HG03575 (cell line): Measurements from ENCODE around the gene PSMD5.

Experiments used
- ATAC-seq: cut with Tn5 transposase; IDR thresholded peaks from one replicate; pipeline ENCODE4 v1.9.1; 2021; ENCODE audit not compliant: unreplicated experiment, insufficient number of reproducible peaks, low FRiP score; ENCODE audit errors: extremely low read depth

The PSMD5 gene

GRCh38 chr9:120842685-120843485 lies at the start of gene PSMD5:
PSMD5 (minus strand) TSS chr9:120842922; CDS start chr9:120842909, 13 bp downstream.
- peak; percentile 93 for ATAC-seq

GRCh38 chr9:120891884-120892747 lies 49.4 kb upstream of the PSMD5 start:
- peak; percentile 17 for ATAC-seq

GRCh38 chr9:120891245-120891883 lies 48.6 kb upstream of the PSMD5 start:
- ATAC-seq, result no peak

GRCh38 chr9:120890320-120891244 lies 47.9 kb upstream of the PSMD5 start:
- no peak for ATAC-seq

DNA sequence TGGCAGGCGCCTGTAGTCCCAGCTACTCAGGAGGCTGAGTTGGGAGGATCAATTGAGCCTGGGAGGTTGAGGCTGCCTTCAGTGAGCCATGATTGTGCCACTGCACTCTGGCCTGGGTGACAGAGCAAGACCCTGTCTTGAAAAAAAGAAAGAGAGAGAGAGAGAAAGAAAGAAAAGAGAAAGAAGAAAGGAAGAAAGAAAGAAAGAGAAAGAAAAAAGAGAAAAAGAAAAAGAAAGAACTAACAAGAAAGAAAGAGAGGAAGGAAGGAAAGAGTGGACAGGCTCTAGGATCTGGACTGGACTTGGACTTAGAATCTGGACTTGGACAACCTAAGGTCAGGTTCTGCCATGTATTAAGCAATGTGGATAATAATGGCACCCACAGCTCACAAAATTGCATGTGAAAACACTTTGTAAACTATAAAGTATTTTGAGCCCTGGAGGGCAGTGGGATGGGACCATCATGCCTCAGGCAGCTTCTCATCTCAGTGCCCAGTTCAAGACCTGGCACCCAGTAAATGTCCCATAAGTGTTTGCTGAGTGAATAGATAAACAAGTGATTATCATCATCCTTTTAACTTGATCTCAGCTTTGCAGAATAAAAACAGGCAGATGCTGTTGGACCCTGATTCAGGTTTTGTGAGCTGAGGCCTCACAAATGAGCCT lies 47.0 kb upstream of the PSMD5 start:
- ATAC-seq, result no peak

DNA sequence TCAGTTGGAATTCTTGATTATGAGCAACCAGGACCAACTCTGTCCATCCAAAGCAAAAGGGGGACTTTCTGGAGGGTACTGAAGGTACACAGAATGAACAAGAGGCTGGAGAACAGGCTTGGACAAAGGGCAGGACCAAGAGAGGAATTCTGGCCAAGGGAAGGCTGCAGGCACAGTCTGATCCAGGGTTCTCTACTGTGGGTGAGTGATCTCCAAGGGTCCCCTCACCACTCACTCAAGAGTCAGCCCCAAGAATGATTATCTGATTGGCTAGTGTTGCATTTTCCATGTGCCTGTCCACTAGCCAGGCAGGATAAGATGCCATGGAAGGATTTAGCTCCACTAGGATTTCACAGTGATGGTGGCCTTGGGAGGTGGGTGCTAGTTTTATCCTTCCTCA lies 45.9 kb upstream of the PSMD5 start:
- ATAC-seq, result no peak

GRCh38 chr9:120886490-120886967 lies 43.8 kb upstream of the PSMD5 start:
- no peak for ATAC-seq

GRCh38 chr9:120885958-120886357 lies 43.2 kb upstream of the PSMD5 start:
- no peak for ATAC-seq

GRCh38 chr9:120885457-120885856 lies 42.7 kb upstream of the PSMD5 start:
- no peak for ATAC-seq

- no peak for ATAC-seq
These were observed 40.9 kb upstream of the PSMD5 start for GRCh38 chr9:120883608-120883996.

DNA sequence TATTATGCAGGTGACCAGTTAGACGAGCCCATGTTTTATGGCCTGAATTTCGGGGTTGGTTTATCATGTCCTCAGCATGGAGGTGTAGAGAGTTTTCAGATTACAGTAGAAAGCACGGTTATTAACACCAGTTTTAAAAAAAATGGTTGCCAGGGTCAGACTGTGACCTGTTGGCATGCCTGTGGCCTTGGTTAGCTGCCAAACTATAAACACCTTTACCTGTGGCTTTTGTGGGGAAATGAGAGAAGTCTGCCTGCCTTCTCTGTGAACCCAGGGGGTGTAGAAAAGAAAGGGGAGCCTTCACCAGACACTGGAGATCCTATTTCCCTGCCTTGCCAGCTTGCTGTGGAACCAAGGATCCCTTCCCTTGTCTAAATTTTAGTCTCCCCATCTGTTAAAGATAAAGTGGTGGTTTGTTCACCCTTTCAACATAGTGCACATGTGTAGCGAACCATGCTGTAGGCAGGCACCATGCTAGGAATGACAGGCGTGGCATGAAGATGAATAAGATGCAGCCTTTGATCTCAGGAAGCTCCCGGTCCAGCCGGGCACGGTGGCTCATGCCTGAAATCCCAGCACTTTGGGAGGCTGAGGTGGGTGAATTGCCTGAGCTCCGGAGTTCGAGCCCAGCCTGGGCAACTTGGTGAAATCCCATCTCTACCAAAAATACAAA lies 40.3 kb upstream of the PSMD5 start:
- no peak for ATAC-seq

DNA sequence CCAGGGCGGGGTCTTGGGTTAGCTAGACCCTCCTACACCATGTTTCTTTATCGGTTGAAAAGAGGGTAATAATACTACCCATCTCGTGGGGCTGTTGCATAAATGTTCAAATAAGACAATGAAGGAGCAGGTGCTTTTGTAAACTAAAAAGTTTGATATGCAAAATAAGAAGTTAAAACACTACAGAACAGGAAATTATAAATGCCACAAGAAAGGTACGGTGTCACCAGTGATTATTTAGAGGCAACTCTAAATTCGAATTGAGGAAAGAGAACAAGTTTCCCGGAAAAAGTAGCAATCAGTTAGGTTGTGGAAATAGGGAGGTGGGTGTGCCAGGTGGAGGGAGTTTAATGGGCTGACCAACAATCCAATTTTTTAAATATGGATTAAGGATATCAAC lies 36.7 kb upstream of the PSMD5 start:
- ATAC-seq, result no peak

DNA sequence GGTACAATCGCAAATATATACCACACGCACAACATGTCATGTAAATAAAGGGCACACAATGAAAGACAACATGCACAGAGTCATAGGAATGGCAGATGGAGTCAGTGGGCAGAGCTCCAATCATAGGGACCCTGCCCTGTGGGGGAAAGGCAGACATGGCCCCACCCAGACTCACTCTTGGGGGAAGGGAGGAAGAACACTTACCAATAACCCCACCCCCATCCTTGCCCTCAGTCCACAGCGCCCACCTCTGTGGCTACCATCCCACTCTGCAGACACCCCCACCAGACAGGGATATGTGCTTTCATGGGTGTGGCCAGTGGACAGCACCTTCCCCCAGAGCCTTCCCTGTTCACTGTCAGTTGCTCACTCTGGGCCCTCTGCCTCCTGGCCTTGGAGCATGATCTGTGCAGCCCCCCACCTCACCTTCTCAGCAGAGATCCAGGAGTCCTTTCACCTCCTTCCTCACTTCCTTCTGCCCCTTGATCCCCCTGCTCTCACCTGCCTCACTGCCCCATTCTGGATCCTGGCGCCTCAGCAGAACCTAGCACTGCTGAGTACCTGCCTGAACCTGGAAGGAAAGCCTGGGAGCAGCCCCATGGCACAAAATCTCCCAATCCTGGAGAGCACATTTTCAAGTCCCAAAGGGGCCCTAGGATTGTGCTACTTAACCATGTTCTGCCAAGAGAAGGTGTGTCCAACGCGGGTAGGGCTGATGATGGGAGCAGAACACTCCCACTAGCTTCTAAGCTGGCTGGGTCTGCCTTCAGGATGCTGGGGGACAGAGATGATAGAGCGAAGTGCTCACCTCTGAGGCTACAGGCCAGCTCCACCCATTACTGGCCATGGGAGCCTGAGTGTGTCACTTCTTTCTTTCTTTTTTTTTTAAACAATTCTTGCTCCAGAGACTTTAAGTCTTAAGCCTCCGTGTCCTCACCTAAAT lies 35.7 kb upstream of the PSMD5 start:
- ATAC-seq, result no peak

- no peak for ATAC-seq
These were observed 34.7 kb upstream of the PSMD5 start for GRCh38 chr9:120877276-120878034.

DNA sequence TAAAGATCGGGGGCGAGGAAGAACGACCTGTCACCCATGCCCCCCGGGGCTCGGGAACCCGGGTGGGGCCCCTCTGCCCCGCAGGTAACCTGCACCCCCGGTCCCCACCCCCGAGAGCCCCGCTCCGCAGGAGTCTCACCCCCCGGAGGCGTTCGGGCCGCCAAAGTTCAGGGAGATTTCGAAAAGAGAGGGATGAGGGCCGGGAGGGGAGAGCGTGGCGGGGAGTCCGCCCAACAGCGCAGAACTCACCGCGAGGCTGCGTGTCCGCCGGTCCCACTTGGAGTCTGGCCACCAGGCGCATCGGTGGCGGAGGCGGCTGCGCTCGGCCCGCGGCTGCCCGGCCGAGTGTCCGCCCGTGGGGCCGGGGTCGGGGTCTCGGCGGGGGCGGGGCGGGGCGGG lies 34.1 kb upstream of the PSMD5 start, which contains the start of gene PHF19:
Gene PHF19 (minus strand): TSS at position 347 of the 399 bp plus-strand sequence. CDS start 2,447 bp downstream, outside the sequence.
- no peak for ATAC-seq
